SJCRH30 (cell line): ENCODE results near the gene QRSL1. TPM values are rescaled to one million over a fixed set of nuclear protein-coding genes. Genes with fewer than 3 reads are reported as not detected.
"Not testable (repeated sequence)": the region's sequence is repeated elsewhere in the genome, so short reads cannot be mapped to it uniquely, and the experiment has no call there.

Experiments used
- DNase-seq, 2 experiments: peaks; one replicate each; pipeline ENCODE4 v3.0.0-alpha.2; 2015 to 2020
- H3K27ac ChIP-seq: fragments of 250-450 bp; sonication (Bioruptor Pico); 2 replicates; pipeline ENCODE4 v1.5.1; 2020; ENCODE audit warnings: mild to moderate bottlenecking, moderate library complexity
- H3K27me3 ChIP-seq: fragments of 250-450 bp; sonication (Bioruptor Pico); 2 replicates; pipeline ENCODE4 v1.5.1; 2020; ENCODE audit warnings: mild to moderate bottlenecking, moderate library complexity
- H3K36me3 ChIP-seq: fragments of 250-450 bp; sonication (Bioruptor Pico); 2 replicates; pipeline ENCODE4 v1.5.1; 2020; ENCODE audit warnings: mild to moderate bottlenecking, moderate library complexity
- H3K4me1 ChIP-seq: fragments of 250-450 bp; sonication (Bioruptor Pico); 2 replicates; pipeline ENCODE4 v1.5.1; 2020; ENCODE audit warnings: mild to moderate bottlenecking, moderate library complexity
- H3K4me3 ChIP-seq: fragments of 250-450 bp; sonication (Bioruptor Pico); 2 replicates; pipeline ENCODE4 v1.5.1; 2020; ENCODE audit warnings: mild to moderate bottlenecking, moderate library complexity
- H3K9me3 ChIP-seq: fragments of 250-450 bp; sonication (Bioruptor Pico); replicated peaks from 2 replicates; pipeline ENCODE4 v1.5.1; 2020; ENCODE audit warnings: mild to moderate bottlenecking, moderate library complexity
- total RNA-seq: library from RNA; depleted of rRNA; stranded (reverse); fragments of >200 nt; shearing (Covaris generic); gene quantifications from 2 replicates; pipeline ENCODE4 v1.2.3, GENCODE V29; 2014; rRNA removed

The QRSL1 gene
- total RNA-seq = 17.3 and 18.1 TPM in 2 replicates

- peak; percentile 87 to 95 for DNase-seq
- Histone ChIP-seq H3K9me3 (no peaks in the 10 kb centered on the region), H3K4me3 (peak within 1 kb of the TSS; percentile 83), H3K27ac (peak within 1 kb of the TSS; percentile 84), H3K4me1 (no peaks in the 10 kb centered on the region), H3K36me3 (no peaks in the 10 kb centered on the region), H3K27me3 (no peaks in the 10 kb centered on the region)
Observed at GRCh38 chr6:106629103-106629858, at the start of gene QRSL1, which contains the start of gene RTN4IP1. Gene QRSL1 (plus strand): TSS chr6:106629578. CDS start chr6:106629682, 104 bp downstream. Gene RTN4IP1 (minus strand): TSS chr6:106629498. CDS start chr6:106629021, 477 bp downstream.

GRCh38 chr6:106581468-106581867 is 47.9 kb upstream of the QRSL1 start:
- DNase-seq = no peak
- Histone ChIP-seq H3K27me3 (no peaks in the 10 kb centered on the region), H3K4me1 (no peaks in the 10 kb centered on the region), H3K36me3 (no peaks in the 10 kb centered on the region), H3K9me3 (no peaks in the 10 kb centered on the region), H3K4me3 (no peak overlapping the region), H3K27ac (no peak overlapping the region)

DNA sequence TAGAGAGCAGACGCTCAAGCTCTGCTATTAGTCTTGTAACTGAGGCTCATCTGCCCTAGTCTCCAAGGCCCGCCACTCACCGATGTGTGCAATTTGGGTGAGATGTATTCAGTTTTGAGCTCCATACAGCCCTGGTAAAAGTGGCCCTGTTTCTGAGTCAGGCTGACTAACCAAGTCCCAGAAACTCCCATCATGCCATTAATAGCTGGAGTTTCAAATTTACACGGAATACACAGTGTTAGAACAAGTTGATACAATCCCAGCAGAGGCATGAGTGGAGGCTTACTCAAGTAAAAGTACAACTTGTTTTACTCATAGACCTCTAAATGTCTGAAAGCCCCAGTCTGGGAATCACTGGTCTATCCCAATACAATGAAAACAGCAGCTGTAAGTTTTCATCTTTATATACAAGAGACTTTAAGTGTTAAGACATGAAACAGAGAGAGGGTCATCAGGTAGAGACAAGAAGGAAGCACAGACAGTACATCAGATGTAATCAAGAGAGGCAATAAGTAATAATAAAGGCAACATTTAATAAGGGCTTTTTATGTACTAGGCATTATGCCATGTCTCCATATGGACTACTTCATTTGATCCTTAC is 42.5 kb upstream of the QRSL1 start:
- H3K4me1 ChIP-seq = no peaks in the 10 kb centered on the region
- no peaks in the 10 kb centered on the region for H3K9me3 ChIP-seq
- no peaks in the 10 kb centered on the region for H3K27me3 ChIP-seq
- no peak overlapping the region for H3K4me3 ChIP-seq
- H3K27ac ChIP-seq = no peak overlapping the region
- 0 out of 2 replicates have a peak, but pooled peaks cover 4% of the 10 kb centered on the region for H3K36me3 ChIP-seq
- DNase-seq = no peak

DNA sequence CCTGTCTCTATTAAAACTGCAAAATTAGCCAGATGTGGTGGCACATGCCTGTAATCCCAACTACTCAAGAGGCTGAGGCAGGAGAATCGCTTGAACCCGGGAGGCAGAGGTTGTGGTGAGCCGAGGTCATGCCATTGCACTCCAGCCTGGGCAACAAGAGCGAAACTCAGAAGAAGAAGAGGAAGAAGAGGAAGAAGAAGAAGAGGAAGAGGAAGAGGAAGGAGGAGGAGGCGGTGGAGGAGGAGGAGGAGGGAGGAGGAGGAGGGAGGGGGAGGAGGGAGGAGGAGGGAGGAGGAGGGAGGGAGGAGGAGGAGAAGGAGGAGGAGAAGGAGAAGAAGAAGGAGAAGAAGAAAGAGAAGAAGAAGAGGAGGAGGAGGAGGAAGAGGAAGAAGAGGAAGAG is 40.4 kb upstream of the QRSL1 start:
- not testable (repeated sequence) for H3K27me3 ChIP-seq, DNase-seq

GRCh38 chr6:106591111-106591825 is 38.1 kb upstream of the QRSL1 start:
- no peak overlapping the region for H3K4me3 ChIP-seq
- H3K27me3 ChIP-seq = no peaks in the 10 kb centered on the region
- H3K27ac ChIP-seq = no peak overlapping the region
- H3K36me3 ChIP-seq = 0 out of 2 replicates have a peak, but pooled peaks cover 4% of the 10 kb centered on the region
- no peaks in the 10 kb centered on the region for H3K4me1 ChIP-seq
- H3K9me3 ChIP-seq = no peaks in the 10 kb centered on the region
- DNase-seq = peak in 1 of 2 experiments; percentile 6

More for the DNA sequence above, 40.4 kb upstream of the QRSL1 start:
- H3K27ac ChIP-seq, H3K4me3 ChIP-seq, H3K4me1 ChIP-seq, H3K36me3 ChIP-seq, H3K9me3 ChIP-seq: not testable (repeated sequence)

DNA sequence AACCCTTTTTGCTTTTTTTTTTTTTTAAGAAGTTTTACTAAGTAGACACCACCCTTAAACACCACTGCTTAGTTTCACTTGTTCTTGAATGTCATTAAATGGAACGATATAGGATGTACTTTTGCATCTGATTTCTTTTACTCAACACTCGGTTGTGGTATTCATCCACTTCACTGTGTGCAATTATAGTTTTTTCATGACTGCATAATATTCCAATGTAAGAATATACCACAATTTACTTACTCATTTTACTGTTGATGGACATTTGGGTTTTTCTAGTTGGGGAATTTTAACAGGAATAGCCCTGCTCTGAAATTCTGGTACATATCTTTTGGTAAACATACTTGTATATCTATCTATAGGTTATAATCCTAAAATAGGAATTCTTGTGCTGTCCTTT is 29.9 kb upstream of the QRSL1 start:
- no peak overlapping the region for H3K27ac ChIP-seq
- no peak for DNase-seq
- H3K36me3 ChIP-seq = no peaks in the 10 kb centered on the region
- no peaks in the 10 kb centered on the region for H3K27me3 ChIP-seq
- no peak overlapping the region for H3K4me3 ChIP-seq
- no peaks in the 10 kb centered on the region for H3K9me3 ChIP-seq
- H3K4me1 ChIP-seq = no peaks in the 10 kb centered on the region

DNA sequence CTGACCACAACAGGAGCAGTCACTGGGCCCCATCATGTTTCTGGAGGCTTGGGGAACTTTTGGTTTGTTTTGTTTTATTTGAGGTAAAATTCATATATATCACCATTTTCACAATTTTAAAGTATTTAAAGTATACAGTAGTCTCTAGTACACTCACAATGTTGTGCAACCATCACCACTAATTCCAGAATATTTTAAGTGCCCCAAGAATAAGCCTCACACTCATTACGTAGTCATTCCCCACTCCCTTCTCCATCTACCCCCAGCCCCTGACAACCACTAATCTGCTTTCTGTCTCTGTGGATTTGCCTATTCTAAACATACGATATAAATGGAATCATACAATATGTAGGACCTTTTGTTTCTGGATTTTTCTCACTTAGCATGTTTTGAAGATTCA is 29.0 kb upstream of the QRSL1 start:
- no peaks in the 10 kb centered on the region for H3K9me3 ChIP-seq
- no peak for DNase-seq
- no peaks in the 10 kb centered on the region for H3K36me3 ChIP-seq
- no peaks in the 10 kb centered on the region for H3K4me1 ChIP-seq
- no peaks in the 10 kb centered on the region for H3K27me3 ChIP-seq
- no peak overlapping the region for H3K27ac ChIP-seq
- no peak overlapping the region for H3K4me3 ChIP-seq

DNA sequence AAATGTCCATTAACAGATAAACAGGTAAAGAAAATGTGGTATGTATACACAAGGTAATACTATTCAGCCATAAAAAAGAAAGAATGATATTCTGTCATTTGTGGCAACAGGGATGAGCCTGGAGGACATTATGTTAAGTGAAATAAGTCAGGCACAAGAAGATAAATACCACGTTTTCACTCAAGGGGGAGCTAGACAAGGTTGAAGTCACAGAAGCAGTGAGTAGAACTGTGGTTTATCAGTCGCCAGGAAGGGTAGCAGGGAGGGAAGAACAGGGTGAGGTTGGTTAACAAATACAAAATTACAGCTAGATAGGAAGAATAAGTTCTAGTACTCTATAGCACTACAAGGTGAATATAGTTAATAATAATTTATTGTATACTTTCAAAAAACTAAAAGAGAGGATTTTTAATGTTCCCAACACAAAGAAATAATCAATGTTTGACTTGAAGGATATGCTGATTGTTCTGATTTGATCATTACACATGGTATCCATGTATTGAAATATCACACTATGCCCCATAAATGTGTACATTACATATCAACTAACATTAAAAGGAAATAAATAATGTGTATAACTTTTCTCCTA is 21.2 kb upstream of the QRSL1 start:
- Histone ChIP-seq H3K9me3 (no peaks in the 10 kb centered on the region), H3K27me3 (no peaks in the 10 kb centered on the region), H3K27ac (no peak overlapping the region), H3K4me1 (no peaks in the 10 kb centered on the region), H3K4me3 (no peak overlapping the region), H3K36me3 (no peaks in the 10 kb centered on the region; the same call in 1 of the 2 replicates)
- peak; percentile 27 to 66 for DNase-seq

- Histone ChIP-seq H3K36me3 (no peaks in the 10 kb centered on the region; the same call in 1 of the 2 replicates), H3K4me3 (no peak overlapping the region), H3K4me1 (no peaks in the 10 kb centered on the region), H3K9me3 (no peaks in the 10 kb centered on the region), H3K27ac (no peak overlapping the region), H3K27me3 (no peaks in the 10 kb centered on the region)
- peak; percentile 13 to 18 for DNase-seq
Observed at GRCh38 chr6:106609699-106610098, 19.7 kb upstream of the QRSL1 start.

DNA sequence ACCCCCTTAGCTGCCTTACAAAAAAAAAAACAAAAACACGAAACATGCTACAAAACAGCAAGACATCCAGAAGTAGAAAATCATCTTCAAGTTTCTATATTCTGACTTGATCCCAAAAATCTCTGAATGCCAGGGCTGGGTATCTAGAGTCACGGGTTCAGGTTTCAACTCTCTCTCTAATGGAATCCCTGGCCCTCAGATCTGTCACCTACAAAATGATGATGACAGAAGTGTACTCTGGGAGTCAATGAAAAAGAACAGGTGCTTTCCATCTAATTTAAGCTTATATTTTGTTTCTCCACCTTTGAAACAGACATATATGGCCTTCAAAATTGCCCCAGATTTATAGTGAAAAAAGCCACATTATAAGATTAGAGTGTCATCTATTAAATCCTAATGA is 18.3 kb upstream of the QRSL1 start:
- no peaks in the 10 kb centered on the region for H3K9me3 ChIP-seq
- H3K4me1 ChIP-seq = no peaks in the 10 kb centered on the region
- H3K36me3 ChIP-seq = no peaks in the 10 kb centered on the region; the same call in 1 of the 2 replicates
- no peaks in the 10 kb centered on the region for H3K27me3 ChIP-seq
- H3K4me3 ChIP-seq = no peak overlapping the region
- no peak for DNase-seq
- no peak overlapping the region for H3K27ac ChIP-seq

DNA sequence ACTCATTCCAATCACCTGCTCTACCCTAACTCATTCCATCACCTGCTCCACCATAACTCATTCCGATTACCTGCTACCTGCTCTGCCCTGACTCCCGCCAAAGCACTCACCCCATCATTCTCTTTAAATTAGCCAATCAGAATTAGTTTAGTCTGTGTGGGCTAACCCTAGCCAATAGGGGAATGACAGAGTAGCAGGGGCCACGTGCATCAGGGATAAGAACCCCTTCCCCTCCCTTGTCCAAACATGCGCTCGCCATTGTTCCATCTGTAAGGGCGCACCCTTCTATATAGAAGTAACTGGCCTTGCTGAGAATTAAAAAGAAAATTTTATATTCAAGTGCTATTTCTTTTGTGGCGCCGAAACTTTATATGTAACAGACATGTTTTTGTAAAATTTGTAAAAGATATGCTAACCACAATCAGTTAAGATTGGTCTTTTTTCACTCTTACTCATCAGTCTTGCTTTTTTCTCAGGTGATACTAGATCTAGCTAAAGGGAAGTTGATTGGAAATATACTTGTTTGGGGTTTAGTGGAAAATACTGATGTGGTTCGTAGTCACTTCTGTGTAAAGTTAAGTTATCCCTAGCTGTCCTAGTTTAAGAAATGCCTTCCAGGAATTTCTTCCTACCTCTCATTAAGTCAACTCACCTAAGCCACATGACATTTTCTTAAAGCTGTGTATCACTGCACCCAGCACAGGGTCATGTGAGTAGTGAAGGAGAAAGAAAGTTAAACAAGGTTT is 16.5 kb upstream of the QRSL1 start:
- H3K4me3 ChIP-seq = no peak overlapping the region
- H3K27me3 ChIP-seq = no peaks in the 10 kb centered on the region
- H3K27ac ChIP-seq = no peak overlapping the region
- DNase-seq = no peak
- no peaks in the 10 kb centered on the region for H3K4me1 ChIP-seq
- H3K36me3 ChIP-seq = no peaks in the 10 kb centered on the region
- H3K9me3 ChIP-seq = no peaks in the 10 kb centered on the region

GRCh38 chr6:106613590-106613989 is 15.8 kb upstream of the QRSL1 start:
- no peaks in the 10 kb centered on the region for H3K4me1 ChIP-seq
- no peaks in the 10 kb centered on the region for H3K27me3 ChIP-seq
- H3K4me3 ChIP-seq = no peak overlapping the region
- no peak overlapping the region for H3K27ac ChIP-seq
- no peaks in the 10 kb centered on the region for H3K36me3 ChIP-seq
- no peak for DNase-seq
- no peaks in the 10 kb centered on the region for H3K9me3 ChIP-seq

GRCh38 chr6:106614166-106614565 is 15.2 kb upstream of the QRSL1 start:
- H3K36me3 ChIP-seq = no peaks in the 10 kb centered on the region
- no peak for DNase-seq
- H3K27ac ChIP-seq = no peak overlapping the region
- H3K4me1 ChIP-seq = no peaks in the 10 kb centered on the region
- H3K27me3 ChIP-seq = no peaks in the 10 kb centered on the region
- no peaks in the 10 kb centered on the region for H3K9me3 ChIP-seq
- no peak overlapping the region for H3K4me3 ChIP-seq

- Histone ChIP-seq H3K4me3 (no peak overlapping the region), H3K27me3 (no peaks in the 10 kb centered on the region), H3K4me1 (no peaks in the 10 kb centered on the region), H3K36me3 (no peaks in the 10 kb centered on the region), H3K9me3 (no peaks in the 10 kb centered on the region), H3K27ac (no peak overlapping the region)
- no peak for DNase-seq
Observed at GRCh38 chr6:106614592-106615257, 14.7 kb upstream of the QRSL1 start.
